NCI-H146 treated with DMSO at 0.1 percent for 48 hours (cell line): ENCODE measurements around the gene RPTOR.
A peak's percentile ranks its signal among the peaks of the same experiment; 100 is the strongest.
"Not testable (repeated sequence)": the region's sequence is repeated elsewhere in the genome, so short reads cannot be mapped to it uniquely, and the experiment has no call there.

Experiments
- DNase-seq: peaks from one replicate; lab custom pipeline; 2025; ENCODE audit not compliant: unreplicated experiment; lab: John Stamatoyannopoulos, UW

The RPTOR gene

DNA sequence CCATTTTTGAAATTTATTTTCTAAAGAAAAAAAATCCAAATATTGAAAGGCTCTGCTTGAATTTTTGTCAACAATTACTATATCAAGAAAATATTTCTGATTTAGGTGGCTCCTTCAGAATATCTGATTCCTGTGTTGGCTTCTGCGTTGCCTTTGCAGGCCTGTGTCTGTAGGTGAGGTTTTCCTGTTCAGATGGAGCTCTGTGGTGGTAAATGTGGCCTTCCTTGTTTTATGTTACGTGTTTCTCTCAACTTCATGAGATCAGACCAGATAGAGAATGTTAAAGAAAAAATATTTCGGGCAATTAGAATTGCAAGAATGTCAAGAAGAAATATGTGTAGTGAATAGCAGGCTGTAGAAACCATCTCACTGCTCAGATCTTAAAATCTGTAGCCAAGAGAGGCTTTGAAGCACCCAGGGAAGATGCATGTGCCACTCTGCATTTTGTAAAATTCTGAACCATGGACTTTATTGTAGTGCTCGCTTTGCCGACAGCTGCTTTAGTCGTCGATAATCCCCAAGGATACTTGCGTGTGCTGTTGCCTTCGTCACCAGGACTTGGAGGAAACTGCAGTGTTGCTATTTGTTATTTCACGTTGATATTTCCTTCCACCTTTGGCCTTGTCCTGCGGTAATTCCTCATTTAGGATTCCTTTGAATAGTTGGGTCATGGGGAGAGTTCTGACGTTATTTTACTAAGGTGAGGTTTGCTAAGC lies 69.9 kb downstream of the RPTOR start:
- DNase-seq = no peak

DNA sequence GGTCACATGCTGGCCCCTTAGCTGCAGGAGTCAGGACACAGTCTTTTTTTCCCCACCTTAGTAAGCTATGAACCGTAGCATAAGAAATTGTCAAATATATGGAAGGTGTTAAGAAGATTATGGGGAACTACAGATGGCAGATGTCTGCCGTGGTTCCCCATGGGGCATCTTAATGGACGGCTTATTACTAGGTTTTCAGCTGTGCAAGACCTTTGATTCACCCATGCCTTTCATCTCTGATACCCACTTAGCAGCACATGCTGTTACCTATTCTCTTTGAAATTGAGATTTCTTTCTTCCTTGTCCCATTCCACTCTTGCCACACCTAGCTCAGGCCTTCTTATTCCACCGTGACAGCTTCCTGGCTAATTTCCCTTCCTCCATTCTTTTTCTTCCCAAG lies 70.7 kb downstream of the RPTOR start:
- no peak for DNase-seq

DNA sequence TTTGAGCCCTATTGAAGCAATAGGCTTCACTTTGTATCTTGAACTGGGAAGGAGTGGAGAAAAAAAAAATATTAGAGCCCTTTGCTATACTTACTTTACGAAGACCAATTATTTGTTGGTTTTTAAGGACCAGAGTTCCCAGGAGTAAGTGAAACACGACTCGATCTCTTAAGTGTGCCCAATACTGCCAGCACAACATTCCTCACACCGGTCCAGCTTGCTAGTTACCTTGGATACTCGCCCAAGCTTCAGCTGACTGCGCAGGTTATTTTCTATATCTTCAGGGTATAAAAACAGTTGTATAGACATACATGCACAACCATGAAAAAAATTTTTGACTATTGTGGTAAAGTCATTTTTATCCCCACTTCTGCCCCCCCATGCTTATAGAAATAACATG lies 72.1 kb downstream of the RPTOR start:
- no peak for DNase-seq

DNA sequence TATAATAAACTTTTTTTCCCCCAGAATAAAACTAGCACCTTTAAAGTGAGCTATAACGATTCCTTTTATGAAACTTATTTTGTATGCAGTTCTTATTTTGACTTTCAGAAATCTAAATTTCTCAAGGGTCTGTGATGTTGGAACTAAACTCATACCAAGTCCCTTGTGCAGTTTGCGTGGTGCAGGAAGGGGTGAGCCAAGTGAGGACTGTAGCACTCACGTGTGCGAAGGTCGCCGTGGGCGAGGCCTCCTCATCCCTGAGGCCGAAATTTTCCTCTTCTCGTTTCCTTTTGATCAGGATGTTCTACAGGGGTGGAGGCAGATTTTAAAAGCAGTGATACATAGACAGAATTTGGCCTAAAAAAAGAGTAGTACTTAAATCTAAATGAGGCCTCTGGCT lies 73.7 kb downstream of the RPTOR start:
- no peak for DNase-seq

DNA sequence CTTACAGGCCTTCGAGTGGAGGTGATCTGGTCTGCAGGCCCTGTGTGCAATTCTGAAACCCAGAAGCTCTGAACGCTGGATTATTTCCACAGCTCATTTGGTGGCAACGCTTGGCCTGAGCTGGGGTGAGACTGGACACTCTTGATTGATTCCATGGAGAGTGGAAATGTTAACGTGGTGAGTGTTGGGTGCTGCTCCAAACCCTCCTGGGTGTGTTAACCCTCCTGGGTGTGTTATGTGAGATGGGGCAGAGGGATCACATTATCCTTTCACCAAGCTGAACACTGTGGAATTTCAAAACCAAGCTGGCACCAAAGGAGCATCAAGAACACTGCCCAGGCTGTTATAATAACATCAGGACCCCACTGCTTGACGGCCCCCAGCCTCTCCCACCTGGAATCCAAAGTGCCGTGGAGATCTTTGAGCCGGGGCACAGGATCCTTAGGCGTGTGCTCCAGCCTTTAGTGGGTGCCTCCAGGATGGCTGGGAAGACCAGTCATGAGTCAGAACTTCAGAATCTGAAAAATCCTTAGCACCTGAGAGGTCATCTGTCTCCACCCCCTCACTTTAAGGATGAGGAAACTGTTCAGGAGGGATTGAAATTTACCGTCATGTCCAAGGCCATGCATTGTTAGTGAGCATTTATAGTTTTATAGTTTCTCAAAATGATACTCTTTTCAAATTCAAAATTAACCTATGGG lies 75.0 kb downstream of the RPTOR start:
- DNase-seq = no peak

DNA sequence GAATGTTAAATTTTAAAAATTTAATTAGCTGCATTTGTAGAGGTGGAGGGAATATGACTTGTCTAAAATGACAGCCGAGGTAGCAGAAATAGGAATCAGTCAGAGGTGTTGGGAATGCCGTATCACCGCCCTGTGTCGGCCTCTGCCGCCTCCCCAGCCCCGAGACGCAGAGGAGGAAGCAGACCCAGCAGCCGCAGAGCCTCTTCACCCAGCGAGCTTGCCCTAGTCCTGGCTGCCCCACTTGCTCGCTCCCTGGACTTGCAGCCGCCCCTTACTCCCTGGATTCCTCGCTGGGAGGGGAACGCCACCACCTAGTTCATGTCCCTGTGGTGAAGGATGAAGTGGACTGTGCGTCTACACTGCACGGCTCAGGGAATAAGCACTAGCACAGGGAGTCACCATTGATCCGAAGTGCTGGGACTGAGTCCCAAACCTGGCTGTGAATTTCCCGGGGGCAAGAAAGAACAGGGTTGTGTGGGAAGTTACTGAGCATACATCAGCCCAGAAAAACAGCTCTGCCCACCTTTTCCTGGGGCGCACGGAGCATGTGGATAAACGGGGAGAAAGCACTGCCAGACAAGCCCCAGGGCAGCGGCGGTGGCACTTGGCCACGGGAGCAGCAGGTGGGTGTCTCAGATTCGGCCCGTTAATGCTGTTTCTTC lies 76.8 kb downstream of the RPTOR start:
- no peak for DNase-seq

DNA sequence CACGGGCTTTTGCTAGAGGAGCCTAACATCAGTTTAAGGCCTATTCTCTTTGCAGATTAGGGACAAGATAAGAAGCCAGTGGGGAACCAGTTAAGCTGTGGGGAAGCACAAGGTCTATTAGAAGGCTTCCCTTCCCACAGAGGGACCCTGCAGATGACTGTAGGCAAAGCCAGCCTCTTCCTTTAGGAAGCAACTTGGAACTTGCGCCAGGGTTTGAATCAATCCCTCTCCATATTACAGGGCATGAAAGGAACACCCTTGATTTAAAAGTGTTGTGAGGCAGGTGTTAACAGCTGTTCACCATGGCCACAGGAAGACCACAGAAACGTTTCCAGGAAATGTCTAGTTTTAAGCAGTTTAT lies 77.3 kb downstream of the RPTOR start:
- DNase-seq = peak; percentile 5

DNA sequence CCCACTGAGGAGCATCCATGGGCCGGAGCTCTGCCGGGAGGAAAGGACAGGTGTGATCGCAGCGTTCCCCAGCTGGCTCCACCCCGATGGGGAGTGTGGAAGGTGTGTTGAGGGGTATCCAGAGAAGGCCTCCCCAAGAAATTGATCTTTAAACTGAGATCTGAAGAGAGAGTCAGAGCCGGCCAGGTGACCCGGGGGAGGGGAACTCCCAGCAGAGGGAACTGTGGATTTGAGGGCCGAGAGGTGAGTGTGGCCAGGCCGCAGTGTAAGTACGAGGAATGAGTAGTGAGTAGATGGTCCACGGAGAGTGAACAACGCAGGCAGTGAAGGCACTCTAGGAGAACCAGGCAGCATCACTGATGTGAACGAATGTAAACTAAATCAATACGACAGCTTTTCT lies 80.2 kb downstream of the RPTOR start:
- DNase-seq = no peak

DNA sequence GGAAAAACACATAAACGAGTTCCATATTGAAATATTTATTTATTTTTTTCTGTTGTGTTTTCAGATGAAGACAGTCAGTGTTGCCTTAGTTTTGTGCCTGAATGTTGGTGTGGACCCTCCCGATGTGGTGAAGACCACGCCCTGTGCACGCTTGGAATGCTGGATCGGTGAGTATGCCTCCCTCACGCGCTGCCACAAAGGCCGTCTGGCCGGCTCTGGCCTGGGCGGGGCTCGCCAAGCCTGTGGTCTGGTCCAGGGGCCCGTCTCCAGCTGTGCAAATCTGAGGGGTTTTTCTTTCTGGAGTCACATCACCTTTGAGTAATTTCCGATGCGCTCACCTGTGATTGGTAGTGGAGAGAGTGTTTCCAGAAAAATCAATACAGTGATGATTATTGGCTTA lies 81.0 kb downstream of the RPTOR start:
- DNase-seq = no peak

DNA sequence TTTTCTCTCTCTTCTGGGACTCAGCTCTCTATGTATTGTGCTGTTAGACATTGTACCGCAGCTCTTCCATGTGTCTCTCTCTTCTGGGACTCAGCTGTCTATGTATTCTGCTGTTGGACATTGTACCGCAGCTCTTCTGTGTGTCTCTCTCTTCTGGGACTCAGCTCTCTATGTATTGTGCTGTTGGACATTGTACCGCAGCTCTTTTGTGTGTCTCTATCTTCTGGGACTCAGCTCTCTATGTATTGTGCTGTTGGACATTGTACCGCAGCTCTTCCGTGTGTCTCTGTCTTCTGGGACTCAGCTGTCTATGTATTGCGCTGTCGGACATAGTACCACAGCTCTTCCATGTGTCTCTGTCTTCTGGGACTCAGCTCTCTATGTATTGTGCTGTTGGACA lies 84.2 kb downstream of the RPTOR start:
- DNase-seq = not testable (repeated sequence)

DNA sequence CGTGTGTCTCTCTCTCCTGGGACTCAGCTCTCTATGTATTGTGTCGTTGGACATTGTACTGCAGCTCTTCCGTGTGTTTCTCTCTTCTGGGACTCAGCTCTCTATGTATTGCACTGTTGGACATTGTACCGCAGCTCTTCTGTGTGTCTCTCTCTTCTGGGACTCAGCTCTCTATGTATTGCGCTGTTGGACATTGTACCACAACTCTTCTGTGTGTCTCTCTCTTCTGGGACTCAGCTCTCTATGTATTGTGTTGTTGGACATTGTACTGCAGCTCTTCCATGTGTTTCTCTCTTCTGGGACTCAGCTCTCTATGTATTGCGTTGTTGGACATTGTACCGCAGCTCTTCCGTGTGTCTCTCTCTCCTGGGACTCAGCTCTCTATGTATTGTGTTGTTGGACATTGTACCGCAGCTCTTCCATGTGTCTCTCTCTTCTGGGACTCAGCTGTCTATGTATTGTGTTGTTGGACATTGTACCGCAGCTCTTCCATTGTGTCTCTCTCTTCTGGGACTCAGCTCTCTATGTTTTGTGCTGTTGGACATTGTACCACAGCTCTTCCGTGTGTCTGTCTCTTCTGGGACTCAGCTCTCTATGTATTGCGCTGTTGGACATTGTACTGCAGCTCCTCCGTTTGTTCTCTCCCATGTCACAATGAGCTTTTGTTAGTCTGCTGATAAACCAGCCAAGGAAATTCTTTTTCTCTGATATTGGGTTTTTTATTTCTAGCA lies 84.8 kb downstream of the RPTOR start:
- DNase-seq = no peak

DNA sequence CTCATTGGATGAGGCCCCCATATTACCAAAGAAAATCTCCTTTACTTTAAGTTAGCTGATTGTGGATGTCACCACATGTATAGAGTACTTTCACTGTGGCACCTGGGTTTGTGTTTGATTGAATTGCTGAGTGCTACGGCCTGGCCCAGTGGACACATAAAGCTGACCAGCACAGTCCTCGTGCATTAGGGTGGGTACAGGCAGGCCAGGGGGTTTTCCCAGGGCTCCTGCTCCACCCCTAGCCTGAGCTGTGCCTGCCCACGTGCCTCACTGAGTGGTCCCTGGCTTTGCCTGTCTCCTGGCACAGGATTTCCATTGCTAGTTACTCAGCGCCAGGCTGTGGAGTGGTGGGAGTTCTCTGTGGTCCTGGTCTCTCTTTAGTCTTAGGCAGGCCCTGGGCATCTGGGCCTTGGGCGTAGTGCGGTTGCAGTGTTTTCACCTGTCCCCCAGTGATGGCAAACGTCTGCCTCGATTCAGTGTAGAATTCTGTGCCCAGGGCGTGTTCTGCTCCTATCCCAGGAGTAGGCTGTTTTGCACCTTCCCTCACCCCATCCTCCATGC lies 86.0 kb downstream of the RPTOR start:
- DNase-seq = no peak

DNA sequence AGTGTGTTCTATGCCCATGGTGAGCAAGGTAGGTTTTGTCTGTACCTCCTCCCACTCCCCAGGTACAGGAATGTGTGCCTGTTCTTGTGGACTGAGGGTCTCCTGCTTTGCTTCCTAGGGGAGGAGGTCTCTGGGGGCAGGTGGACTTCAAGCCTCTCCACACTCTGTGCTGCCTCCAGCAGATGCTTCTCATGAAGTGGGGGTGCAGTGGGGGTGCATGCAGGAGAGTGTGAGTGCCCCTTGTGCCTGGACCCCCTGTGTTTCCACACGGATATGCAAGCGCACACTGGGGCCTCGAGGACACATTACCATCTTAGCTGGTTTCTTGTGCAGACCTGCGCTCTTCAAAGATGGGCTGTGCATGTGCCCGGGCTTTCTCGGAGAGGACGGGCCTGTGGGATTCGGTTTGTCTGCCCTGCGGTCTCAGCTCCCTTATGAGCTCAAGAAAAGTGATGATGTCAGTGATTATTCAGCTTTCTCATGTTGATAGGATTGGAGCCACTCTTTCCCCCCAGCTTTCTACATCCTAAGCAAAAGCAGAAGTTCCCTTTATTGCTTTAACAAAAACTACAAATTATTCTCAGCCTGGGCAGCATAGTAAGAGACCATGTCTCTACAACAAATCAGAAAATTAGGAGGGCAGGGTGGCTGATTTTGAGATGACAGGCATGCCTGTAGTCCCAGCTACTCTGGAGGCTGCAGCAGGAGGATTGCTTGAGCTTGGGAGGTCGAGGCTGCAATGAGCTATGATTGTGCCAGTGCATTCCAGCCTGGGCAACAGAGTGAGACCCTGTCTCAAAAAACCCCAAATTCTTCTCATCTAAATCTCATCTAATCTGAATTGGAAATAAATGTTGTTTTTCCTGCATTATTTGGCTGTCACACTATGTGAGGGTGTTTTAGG lies 86.8 kb downstream of the RPTOR start:
- no peak for DNase-seq

DNA sequence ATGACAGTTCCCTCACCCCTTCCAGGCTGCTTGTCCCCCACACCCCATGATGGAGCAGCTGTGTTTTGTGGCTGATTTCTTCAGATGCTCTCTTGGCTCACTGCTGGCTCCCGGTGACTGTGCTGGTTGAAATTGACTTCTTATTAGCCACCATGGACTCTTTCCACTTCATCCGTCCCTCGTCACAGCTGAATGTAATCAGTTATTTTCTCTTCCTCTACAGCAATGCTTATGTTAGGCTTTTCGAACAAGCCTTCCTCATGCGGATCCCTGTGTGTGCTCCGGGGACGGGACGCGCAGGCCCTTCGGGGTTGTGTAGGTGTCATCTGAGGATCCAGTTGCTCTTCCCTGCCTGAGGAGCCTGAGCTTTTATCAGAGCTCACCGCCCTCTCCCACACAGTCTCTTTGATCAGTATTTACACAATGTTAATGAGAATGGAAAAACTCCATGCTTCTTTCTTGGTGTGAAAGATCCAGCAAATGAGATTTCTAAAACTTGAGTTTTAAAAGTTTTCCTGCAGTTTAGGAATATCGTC lies 87.5 kb downstream of the RPTOR start:
- DNase-seq = no peak

DNA sequence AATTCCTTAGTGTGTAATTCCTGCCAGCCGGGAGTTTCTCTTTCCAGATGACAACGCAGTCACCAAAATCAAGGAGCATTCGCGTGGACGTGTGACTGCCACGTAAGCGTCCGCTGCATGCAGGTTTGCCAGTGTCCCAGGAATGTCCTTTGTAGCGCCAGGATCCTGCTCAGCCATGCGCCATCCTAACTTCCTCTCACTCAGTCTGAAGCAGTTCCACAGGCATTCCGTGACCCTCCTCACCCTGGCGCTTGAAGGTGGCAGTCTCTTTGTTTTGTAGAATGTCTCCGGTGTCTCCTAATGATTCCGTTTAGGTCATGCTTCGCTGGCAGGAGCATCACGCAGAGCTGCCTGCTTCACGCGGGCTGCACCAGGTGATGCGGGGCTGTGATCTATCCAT lies 88.6 kb downstream of the RPTOR start:
- DNase-seq = no peak

DNA sequence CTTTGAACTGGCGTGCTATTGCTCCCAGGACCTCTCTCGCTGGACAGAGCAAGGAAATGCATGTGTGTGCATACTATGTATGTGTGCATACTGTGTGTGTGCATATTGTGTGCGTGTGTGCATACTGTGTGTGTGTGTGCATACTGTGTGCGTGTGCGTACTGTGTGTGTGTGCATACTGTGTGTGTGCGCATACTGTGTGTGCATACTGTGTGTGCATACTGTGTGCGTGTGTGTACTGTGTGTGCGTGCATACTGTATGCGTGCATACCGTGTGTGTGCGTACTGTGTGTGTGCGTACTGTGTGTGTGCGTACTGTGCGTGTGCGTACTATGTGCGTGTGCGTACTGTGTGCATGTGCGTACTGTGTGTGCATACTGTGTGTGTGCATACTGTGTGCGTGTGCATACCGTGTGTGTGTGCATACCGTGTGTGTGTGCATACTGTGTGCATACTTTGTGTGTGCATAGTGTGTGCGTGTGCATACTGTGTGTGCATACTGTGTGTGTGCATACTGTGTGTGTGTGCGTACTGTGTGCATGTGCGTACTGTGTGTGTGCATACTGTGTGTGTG lies 89.4 kb downstream of the RPTOR start:
- DNase-seq = no peak

DNA sequence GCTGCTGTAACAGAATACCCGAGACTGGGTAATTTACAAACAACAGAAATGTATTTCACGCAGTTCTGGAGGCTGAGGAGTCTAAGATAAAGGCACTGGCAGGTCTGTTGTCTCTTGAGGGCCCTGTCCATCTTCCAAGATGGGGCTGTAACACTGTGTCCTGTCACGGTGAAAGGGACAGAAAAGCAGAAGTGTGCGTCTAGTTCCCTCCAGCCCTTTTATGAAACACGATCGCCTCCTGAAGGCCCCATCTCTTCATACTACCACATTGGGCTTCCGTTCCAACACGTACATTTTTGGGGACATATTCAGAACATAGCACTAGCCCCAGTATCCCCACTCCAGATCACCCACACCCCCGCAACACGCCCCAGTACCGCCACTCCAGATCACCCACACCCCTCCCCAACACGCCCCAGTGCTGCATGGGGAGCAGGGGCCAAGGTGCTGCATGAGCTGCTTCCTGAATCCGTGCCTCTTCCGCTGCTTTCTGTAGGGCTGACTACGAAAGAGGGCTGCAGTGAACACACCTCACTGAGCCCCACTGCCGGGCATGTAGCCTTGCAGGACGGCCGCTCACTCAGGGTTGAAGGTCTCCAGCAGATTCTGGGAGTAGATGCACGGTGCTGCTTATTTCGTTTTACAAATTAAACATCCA lies 91.9 kb downstream of the RPTOR start:
- no peak for DNase-seq

DNA sequence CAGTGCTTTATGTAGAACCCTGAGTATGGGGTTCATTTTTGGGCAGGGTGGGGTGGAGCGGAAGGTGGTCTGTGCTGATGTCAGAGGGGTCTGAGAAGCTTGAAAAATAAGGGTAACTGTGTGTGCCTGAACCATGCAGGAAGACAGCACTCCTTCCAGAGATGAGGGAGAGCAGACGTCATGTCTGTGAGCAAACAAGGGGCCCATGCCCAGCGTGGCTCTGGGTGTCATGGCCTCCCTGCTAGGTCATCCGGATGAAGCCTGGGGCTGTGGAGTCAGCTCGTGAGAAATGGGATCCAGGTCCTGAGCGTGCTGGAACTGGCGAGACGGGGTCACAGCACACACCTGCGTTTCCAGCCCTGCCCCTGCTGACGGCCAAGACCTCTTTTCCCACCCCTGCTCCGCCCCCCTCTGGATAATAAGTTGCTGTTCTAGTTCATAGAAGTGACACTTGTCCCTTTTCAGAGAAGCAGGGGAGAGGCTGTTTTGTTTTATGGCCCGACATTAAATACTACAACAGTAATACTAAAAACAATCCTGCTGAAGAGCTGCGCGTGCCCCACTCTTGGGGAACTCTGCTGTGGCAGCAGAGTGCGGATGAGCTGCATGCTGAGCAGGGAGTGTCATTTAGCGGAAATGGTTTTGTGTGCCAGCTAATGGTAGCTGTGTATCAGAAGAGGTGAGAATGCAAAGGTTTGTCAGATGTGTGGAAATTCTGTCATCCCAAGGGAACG lies 92.6 kb downstream of the RPTOR start:
- no peak for DNase-seq

DNA sequence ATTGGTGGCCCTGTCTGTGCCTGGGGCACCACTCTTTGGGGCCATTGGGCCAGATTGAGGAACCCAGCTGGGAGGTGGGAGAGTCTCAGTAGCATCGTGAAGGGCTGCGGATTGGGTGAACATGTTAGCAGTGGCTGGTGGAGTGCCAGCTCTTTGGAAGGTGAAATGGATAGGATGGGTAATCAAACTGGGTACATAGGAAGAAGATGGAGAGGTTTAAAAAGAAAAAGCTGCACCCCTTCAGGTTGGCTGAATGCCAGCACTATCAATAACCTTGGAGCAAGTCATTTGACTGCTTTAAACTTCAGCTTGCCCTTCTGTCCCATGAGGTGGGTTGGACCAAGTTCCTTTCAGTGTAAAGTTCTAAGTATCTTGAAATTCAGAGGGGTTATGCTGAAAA lies 95.0 kb downstream of the RPTOR start:
- DNase-seq = no peak
